ENCODE results near the gene ZFYVE9.

Gene ZFYVE9

GRCh38 chr1:52243221-52243987 lies 101.5 kb downstream of the ZFYVE9 start:
- no peak for TF ChIP-seq CTCF (IDR thresholded peaks at IDR 0.05; ENCODE audit: borderline replicate concordance, insufficient read depth, low read depth, low read length)
- no peak overlapping the region for H3K4me3 ChIP-seq (ENCODE audit: low read depth, low read length)

- no peak overlapping the region for H3K4me3 ChIP-seq (ENCODE audit: low read depth, low read length)
- TF ChIP-seq CTCF (IDR thresholded peaks at IDR 0.05; ENCODE audit: borderline replicate concordance, insufficient read depth, low read depth, low read length): no peak
Observed at GRCh38 chr1:52249831-52250230, 107.9 kb downstream of the ZFYVE9 start.

GRCh38 chr1:52253421-52253820 lies 111.5 kb downstream of the ZFYVE9 start:
- no peak for TF ChIP-seq CTCF (IDR thresholded peaks at IDR 0.05; ENCODE audit: borderline replicate concordance, insufficient read depth, low read depth, low read length)
- H3K4me3 ChIP-seq (ENCODE audit: low read depth, low read length): no peak overlapping the region

GRCh38 chr1:52259886-52260285 lies 118.0 kb downstream of the ZFYVE9 start:
- no peak for TF ChIP-seq CTCF (IDR thresholded peaks at IDR 0.05; ENCODE audit: borderline replicate concordance, insufficient read depth, low read depth, low read length)
- no peak overlapping the region for H3K4me3 ChIP-seq (ENCODE audit: low read depth, low read length)

DNA sequence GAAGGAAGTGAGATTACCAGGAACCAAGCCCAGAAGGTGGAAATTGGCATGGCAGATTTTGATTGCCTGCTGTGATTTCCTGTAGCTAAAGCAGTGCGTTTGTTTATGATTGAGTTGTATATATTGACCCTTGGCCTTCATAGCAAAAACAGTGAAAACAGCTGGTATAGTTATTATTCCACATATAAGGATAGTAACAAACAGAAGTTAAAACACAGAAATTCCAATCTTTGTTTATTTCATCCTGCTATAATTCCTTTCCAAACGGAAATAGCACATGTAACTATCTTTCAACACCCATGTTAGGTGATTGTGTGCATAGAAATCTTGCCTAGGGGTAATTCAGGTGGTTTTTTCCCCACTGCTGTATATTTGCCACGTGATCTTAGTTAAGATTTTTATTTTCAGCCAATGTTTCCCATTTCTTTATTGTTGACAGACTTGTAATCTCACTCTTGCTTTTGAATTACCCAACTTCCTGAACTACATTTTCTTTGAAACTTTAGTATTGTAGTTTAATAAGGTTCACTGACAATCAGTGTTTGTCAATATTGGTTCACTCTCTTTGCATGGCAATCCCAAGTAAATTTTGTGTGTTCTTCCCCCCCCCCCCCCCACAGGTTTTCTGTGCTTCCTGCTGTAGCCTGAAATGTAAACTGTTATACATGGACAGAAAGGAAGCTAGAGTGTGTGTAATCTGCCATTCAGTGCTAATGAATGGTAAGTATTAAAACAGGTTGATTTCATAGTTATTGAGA lies 121.4 kb downstream of the ZFYVE9 start:
- H3K4me3 ChIP-seq (ENCODE audit: low read depth, low read length): no peak overlapping the region
- TF ChIP-seq CTCF (IDR thresholded peaks at IDR 0.05; ENCODE audit: borderline replicate concordance, insufficient read depth, low read depth, low read length): no peak

GRCh38 chr1:52264530-52265115 lies 122.7 kb downstream of the ZFYVE9 start:
- no peak overlapping the region for H3K4me3 ChIP-seq (ENCODE audit: low read depth, low read length)
- TF ChIP-seq CTCF (IDR thresholded peaks at IDR 0.05; ENCODE audit: borderline replicate concordance, insufficient read depth, low read depth, low read length): no peak

Measured in GM12875 (cell line).